Rectal smooth muscle tissue (tissue), 1 donor: ENCODE measurements around the gene SUN1.

Source experiments
- H3K27ac ChIP-seq: one replicate; pipeline ENCODE4 v1.7.0; 2013; ENCODE audit warnings: low read depth, low read length, inconsistent platforms
- H3K27me3 ChIP-seq: one replicate; pipeline ENCODE4 v1.7.0; 2013; ENCODE audit warnings: low read length; ENCODE audit not compliant: control insufficient read depth, insufficient read depth
- H3K36me3 ChIP-seq: one replicate; pipeline ENCODE4 v1.7.0; 2013; ENCODE audit warnings: low read length; ENCODE audit not compliant: control insufficient read depth, insufficient read depth
- H3K4me1 ChIP-seq: one replicate; pipeline ENCODE4 v1.7.0; 2013; ENCODE audit warnings: low read length; ENCODE audit not compliant: control insufficient read depth, insufficient read depth
- H3K4me3 ChIP-seq: one replicate; pipeline ENCODE4 v1.7.0; 2013; ENCODE audit warnings: low read length
- H3K9ac ChIP-seq: one replicate; pipeline ENCODE4 v1.7.0; 2013; ENCODE audit warnings: low read length

Gene SUN1, protein sequence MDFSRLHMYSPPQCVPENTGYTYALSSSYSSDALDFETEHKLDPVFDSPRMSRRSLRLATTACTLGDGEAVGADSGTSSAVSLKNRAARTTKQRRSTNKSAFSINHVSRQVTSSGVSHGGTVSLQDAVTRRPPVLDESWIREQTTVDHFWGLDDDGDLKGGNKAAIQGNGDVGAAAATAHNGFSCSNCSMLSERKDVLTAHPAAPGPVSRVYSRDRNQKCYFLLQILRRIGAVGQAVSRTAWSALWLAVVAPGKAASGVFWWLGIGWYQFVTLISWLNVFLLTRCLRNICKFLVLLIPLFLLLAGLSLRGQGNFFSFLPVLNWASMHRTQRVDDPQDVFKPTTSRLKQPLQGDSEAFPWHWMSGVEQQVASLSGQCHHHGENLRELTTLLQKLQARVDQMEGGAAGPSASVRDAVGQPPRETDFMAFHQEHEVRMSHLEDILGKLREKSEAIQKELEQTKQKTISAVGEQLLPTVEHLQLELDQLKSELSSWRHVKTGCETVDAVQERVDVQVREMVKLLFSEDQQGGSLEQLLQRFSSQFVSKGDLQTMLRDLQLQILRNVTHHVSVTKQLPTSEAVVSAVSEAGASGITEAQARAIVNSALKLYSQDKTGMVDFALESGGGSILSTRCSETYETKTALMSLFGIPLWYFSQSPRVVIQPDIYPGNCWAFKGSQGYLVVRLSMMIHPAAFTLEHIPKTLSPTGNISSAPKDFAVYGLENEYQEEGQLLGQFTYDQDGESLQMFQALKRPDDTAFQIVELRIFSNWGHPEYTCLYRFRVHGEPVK

GRCh38 chr7:832167-832967 is at the start of gene SUN1:
SUN1 (plus strand) TSS chr7:832476; CDS start chr7:832525, 49 bp downstream.
- peak within 1 kb of the TSS; percentile 26 for H3K4me3 ChIP-seq
- H3K27ac ChIP-seq: peak within 1 kb of the TSS; percentile 94
- H3K27me3 ChIP-seq: no peaks in the 10 kb centered on the region
- H3K4me1 ChIP-seq: peaks cover 55% of the 10 kb centered on the region
- H3K36me3 ChIP-seq: no peaks in the 10 kb centered on the region
- no peak within 1 kb of the TSS for H3K9ac ChIP-seq

- no peak overlapping the region for H3K27ac ChIP-seq
- H3K27me3 ChIP-seq: no peaks in the 10 kb centered on the region
- peaks cover 5% of the 10 kb centered on the region for H3K36me3 ChIP-seq
- no peak overlapping the region for H3K4me3 ChIP-seq
- peaks cover 10% of the 10 kb centered on the region for H3K4me1 ChIP-seq
- no peak overlapping the region for H3K9ac ChIP-seq
These were observed 49.4 kb upstream of the SUN1 start for GRCh38 chr7:782718-783449.

DNA sequence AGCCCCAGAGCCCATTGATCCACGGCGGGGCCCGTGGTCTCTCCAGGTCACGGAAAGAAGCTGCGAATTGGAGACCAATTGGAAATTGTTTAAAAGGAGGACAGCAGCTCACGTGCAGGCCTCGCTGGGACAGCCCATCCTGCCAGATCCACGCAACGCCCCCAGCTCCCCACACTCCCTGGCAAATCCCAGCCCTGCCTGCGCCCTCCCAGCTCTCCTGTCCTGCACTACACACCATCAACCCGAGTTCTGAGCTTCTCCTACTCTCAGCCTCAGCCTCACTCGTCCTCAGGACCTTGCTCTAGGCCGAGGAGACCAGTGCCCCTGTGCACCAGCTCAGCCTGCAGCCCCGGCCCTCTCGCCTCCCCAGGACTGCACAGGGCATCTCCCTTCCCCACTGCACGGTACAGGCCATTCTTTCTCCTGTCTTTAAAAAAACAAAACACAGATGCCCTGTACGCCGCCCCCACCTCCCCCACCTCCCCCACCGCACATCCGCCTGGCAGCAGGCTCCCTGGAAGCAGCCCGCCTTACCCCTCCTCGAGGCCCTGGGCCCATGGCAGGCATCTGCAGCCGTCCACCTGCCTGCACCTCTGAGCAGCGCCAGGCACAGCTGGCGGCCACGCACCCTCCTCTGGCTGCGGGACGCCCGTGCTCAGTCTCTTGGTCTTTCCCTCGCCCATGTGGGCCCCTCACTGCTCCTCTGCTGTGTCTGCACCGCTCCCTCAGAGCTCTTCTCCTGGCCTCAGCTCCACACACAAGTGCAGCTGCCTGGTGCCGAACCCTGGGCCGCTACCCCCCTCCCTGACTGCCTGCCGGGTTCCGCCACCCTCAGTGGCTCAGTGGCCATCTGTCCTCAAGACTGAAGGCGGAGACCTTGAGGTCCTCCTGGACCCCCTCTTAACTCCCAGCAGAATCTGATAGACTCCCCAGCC is 48.5 kb upstream of the SUN1 start:
- Histone ChIP-seq H3K27ac (no peak overlapping the region), H3K36me3 (peaks cover 5% of the 10 kb centered on the region), H3K4me3 (no peak overlapping the region), H3K9ac (no peak overlapping the region), H3K27me3 (no peaks in the 10 kb centered on the region), H3K4me1 (peaks cover 9% of the 10 kb centered on the region)

DNA sequence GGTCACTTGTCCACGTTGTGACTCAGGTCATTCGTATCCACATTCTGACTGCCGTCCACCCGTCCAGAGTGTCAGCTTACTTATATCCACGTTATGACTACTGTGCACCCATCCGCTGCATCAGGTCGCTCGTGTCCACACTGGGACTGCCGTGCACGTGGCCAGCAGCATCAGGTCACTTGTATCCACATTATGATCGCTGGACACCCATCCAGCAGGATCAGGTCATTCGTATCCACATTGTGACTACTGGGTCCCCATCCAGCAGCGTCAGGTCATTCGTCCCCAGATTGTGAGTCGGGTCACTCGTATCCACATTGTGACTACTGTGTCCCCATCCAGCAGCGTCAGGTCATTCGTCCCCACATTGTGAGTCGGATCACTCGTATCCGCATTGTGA is 47.3 kb upstream of the SUN1 start:
- H3K27ac ChIP-seq: no peak overlapping the region
- H3K9ac ChIP-seq: no peak overlapping the region
- no peaks in the 10 kb centered on the region for H3K27me3 ChIP-seq
- peaks cover 3% of the 10 kb centered on the region for H3K4me1 ChIP-seq
- H3K36me3 ChIP-seq: peaks cover 5% of the 10 kb centered on the region
- no peak overlapping the region for H3K4me3 ChIP-seq

DNA sequence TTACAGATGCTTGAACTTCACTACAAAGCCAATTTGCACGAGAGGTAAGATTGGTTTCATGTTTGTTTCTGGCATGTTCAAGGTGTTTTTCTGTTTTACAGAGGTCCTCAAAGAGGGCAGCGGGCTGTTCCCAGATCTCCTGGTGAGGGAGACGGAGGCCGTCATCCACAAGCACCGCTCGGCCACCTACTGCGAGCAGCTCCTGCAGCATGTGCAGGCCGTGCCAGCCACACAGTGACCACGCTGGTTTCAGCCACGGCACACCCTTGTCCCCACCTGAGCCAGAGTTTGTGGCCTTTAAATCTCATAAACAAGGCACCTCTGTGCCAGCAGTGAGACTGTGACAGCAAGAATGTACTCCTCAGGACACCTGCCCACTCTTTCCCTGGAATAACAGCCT is 46.9 kb upstream of the SUN1 start:
- H3K36me3 ChIP-seq: peaks cover 5% of the 10 kb centered on the region
- H3K27ac ChIP-seq: no peak overlapping the region
- no peak overlapping the region for H3K9ac ChIP-seq
- H3K4me3 ChIP-seq: no peak overlapping the region
- no peaks in the 10 kb centered on the region for H3K27me3 ChIP-seq
- H3K4me1 ChIP-seq: peaks cover 3% of the 10 kb centered on the region

GRCh38 chr7:786472-787255 is 45.6 kb upstream of the SUN1 start:
- Histone ChIP-seq H3K36me3 (peaks cover 5% of the 10 kb centered on the region), H3K27ac (no peak overlapping the region), H3K4me3 (no peak overlapping the region), H3K4me1 (peaks cover 3% of the 10 kb centered on the region), H3K9ac (no peak overlapping the region), H3K27me3 (no peaks in the 10 kb centered on the region)

DNA sequence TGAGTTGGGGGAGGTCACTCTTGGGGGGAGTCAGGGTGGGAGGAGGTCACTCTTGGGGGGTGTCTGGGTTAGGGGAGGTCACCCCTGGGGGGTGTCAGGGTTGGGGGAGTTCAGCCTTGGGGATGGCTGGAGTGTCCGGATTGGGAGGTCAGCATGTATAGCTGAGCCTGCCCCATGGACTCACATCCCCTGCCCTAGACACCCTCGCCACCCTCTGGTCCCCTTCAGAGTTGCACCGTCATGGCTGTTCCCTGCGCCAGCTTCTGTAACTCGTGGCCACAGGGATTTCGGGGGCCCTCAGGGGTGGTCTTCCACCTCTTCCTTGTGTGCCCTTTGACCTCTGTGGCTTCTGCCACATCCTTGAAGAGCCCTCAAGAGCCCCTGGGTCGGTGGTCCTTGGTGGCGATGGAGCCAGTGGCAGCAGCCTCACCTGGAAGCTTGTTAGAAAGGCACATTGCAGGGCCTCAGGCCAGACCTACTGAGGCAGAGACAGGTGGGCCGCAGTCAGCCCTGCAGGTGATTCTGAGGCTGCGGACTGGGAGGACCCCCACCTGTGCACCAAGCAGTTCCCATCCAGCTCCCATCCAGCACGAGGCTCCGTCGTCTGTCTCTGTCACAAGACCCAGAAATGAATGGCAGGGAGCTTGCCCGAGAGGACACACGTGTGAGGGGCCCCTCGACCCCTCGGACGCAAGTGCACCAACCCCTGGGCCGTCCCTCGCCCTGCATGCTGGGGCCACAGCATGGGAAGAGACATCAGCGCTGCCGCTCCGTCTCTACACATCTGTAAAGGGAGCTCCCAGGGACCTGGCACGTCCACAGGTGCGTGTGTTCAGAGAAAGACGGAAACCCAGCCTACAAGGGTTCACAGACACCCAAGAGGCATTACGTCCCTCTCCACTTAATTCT is 44.7 kb upstream of the SUN1 start:
- Histone ChIP-seq H3K9ac (no peak overlapping the region), H3K36me3 (peaks cover 5% of the 10 kb centered on the region)

GRCh38 chr7:791519-791918 is 40.8 kb upstream of the SUN1 start:
- H3K27ac ChIP-seq: no peak overlapping the region
- H3K4me1 ChIP-seq: no peaks in the 10 kb centered on the region
- H3K9ac ChIP-seq: no peak overlapping the region
- H3K4me3 ChIP-seq: no peak overlapping the region
- H3K36me3 ChIP-seq: no peaks in the 10 kb centered on the region
- no peaks in the 10 kb centered on the region for H3K27me3 ChIP-seq

More for the DNA sequence above, 44.7 kb upstream of the SUN1 start:
- no peak overlapping the region for H3K27ac ChIP-seq
- H3K4me3 ChIP-seq: no peak overlapping the region
- no peaks in the 10 kb centered on the region for H3K27me3 ChIP-seq
- H3K4me1 ChIP-seq: peaks cover 3% of the 10 kb centered on the region

DNA sequence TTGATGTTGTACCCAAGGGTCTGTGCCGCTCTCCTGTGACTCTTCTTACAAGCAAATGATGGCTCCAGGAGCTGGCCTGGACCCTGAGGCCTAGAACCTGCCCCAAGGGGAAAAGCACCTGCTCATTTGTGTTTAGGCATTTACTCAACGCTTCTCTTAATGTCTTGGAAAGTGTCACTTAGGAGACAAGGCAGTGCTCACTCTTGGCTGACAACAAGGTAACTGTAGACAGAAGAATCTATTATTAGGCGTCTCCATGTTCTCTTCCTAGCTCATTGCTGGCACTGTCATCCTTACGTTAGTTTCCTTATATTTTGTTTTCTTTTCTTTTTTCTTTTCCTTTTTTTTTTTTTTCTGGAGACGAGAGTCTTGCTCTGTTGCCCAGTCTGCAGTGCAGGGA is 38.1 kb upstream of the SUN1 start:
- Histone ChIP-seq H3K9ac (no peak overlapping the region), H3K27me3 (no peaks in the 10 kb centered on the region), H3K4me1 (no peaks in the 10 kb centered on the region), H3K27ac (no peak overlapping the region), H3K36me3 (no peaks in the 10 kb centered on the region), H3K4me3 (no peak overlapping the region)
